Measurements from ENCODE around the gene MIXL1. TPM values are rescaled to one million over a fixed set of nuclear protein-coding genes. Genes with fewer than 3 reads are reported as not detected.
"Not testable (repeated sequence)": the region's sequence is repeated elsewhere in the genome, so short reads cannot be mapped to it uniquely, and the experiment has no call there.

The MIXL1 gene
- total RNA-seq, 2 experiments from 2014 or later, result not detected

GRCh38 chr1:226252841-226253240 lies 29.4 kb downstream of the MIXL1 start:
- DNase-seq; H3K9me3 Mint-ChIP-seq (ENCODE audit: insufficient read depth); H3K27ac Mint-ChIP-seq; POLR2A ChIA-PET; CTCF ChIA-PET; ATAC-seq; H3K4me3 Mint-ChIP-seq; H3K4me1 Mint-ChIP-seq (ENCODE audit: low read depth); H3K27me3 Mint-ChIP-seq (ENCODE audit: low read depth): not testable (repeated sequence)
- H3K36me3 Mint-ChIP-seq (ENCODE audit: low read depth), result peaks cover 15% of the 10 kb centered on the region

- Mint-ChIP-seq H3K27ac (no peak overlapping the region), H3K27me3 (ENCODE audit: low read depth) (no peaks in the 10 kb centered on the region), H3K4me3 (no peak overlapping the region), H3K4me1 (ENCODE audit: low read depth) (no peaks in the 10 kb centered on the region), H3K9me3 (ENCODE audit: insufficient read depth) (no peaks in the 10 kb centered on the region), H3K36me3 (ENCODE audit: low read depth) (peaks cover 15% of the 10 kb centered on the region)
- no peak for DNase-seq
- CTCF ChIA-PET, result no interaction called here
- POLR2A ChIA-PET, result no interaction called here
- ATAC-seq, result no peak
Measured at GRCh38 chr1:226253933-226254332, 30.5 kb downstream of the MIXL1 start.

GRCh38 chr1:226255380-226255779 lies 31.9 kb downstream of the MIXL1 start:
- ChIA-PET POLR2A (no interaction called here), CTCF (interaction anchor here (0.7 kb wide), 1 partner anchor 1910 kb away, joined by 3 read pairs; no protein-coding TSS in a partner anchor)
- peaks cover 14% of the 10 kb centered on the region for H3K9me3 Mint-ChIP-seq (ENCODE audit: insufficient read depth)
- no peak overlapping the region for H3K27ac Mint-ChIP-seq
- H3K36me3 Mint-ChIP-seq (ENCODE audit: low read depth), result peaks cover 24% of the 10 kb centered on the region
- no peak for ATAC-seq
- H3K27me3 Mint-ChIP-seq (ENCODE audit: low read depth), result no peaks in the 10 kb centered on the region
- no peak for DNase-seq
- H3K4me3 Mint-ChIP-seq, result no peak overlapping the region
- H3K4me1 Mint-ChIP-seq (ENCODE audit: low read depth), result no peaks in the 10 kb centered on the region

GRCh38 chr1:226261818-226262217 lies 38.4 kb downstream of the MIXL1 start:
- Mint-ChIP-seq H3K27ac (no peak overlapping the region), H3K36me3 (ENCODE audit: low read depth) (peaks cover 55% of the 10 kb centered on the region), H3K27me3 (ENCODE audit: low read depth) (no peaks in the 10 kb centered on the region), H3K9me3 (ENCODE audit: insufficient read depth) (peaks cover 23% of the 10 kb centered on the region), H3K4me1 (ENCODE audit: low read depth) (no peaks in the 10 kb centered on the region), H3K4me3 (no peak overlapping the region)
- ChIA-PET POLR2A (no interaction called here), CTCF (no interaction called here)
- ATAC-seq (no peak), DNase-seq (no peak)

GRCh38 chr1:226268421-226269124 lies 45.1 kb downstream of the MIXL1 start:
- no peaks in the 10 kb centered on the region for H3K27me3 Mint-ChIP-seq (ENCODE audit: low read depth)
- no peak for ATAC-seq
- H3K9me3 Mint-ChIP-seq (ENCODE audit: insufficient read depth), result no peaks in the 10 kb centered on the region
- H3K4me3 Mint-ChIP-seq, result no peak overlapping the region
- POLR2A ChIA-PET, result no interaction called here
- no peak for DNase-seq
- peaks cover 25% of the 10 kb centered on the region for H3K36me3 Mint-ChIP-seq (ENCODE audit: low read depth)
- CTCF ChIA-PET, result no interaction called here
- no peaks in the 10 kb centered on the region for H3K4me1 Mint-ChIP-seq (ENCODE audit: low read depth)
- no peak overlapping the region for H3K27ac Mint-ChIP-seq

GRCh38 chr1:226272233-226272902 lies 48.9 kb downstream of the MIXL1 start:
- DNase-seq; ATAC-seq; H3K4me3 Mint-ChIP-seq; POLR2A ChIA-PET; H3K4me1 Mint-ChIP-seq (ENCODE audit: low read depth); H3K27me3 Mint-ChIP-seq (ENCODE audit: low read depth); H3K27ac Mint-ChIP-seq; H3K9me3 Mint-ChIP-seq (ENCODE audit: insufficient read depth): not testable (repeated sequence)
- H3K36me3 Mint-ChIP-seq (ENCODE audit: low read depth), result peaks cover 23% of the 10 kb centered on the region
- CTCF ChIA-PET, result interaction anchor here (0.8 to 0.9 kb wide), 2 partner anchors 61 to 147 kb away, joined by 3 read pairs; no protein-coding TSS in a partner anchor

- no peak overlapping the region for H3K4me3 Mint-ChIP-seq
- H3K27ac Mint-ChIP-seq, result no peak overlapping the region
- ATAC-seq, result no peak
- H3K4me1 Mint-ChIP-seq (ENCODE audit: low read depth), result no peaks in the 10 kb centered on the region
- H3K36me3 Mint-ChIP-seq (ENCODE audit: low read depth), result peaks cover 13% of the 10 kb centered on the region
- no peaks in the 10 kb centered on the region for H3K9me3 Mint-ChIP-seq (ENCODE audit: insufficient read depth)
- POLR2A ChIA-PET, result no interaction called here
- CTCF ChIA-PET, result interaction anchor here (0.9 kb wide), 1 partner anchor 35 kb away, joined by 3 read pairs; the partner anchor contains the start of gene LIN9
- H3K27me3 Mint-ChIP-seq (ENCODE audit: low read depth), result no peaks in the 10 kb centered on the region
- DNase-seq, result no peak
Measured at GRCh38 chr1:226274138-226274537, 50.7 kb downstream of the MIXL1 start.

- POLR2A ChIA-PET, result no interaction called here
- no peak for ATAC-seq
- Mint-ChIP-seq H3K4me3 (no peak overlapping the region), H3K27me3 (ENCODE audit: low read depth) (no peaks in the 10 kb centered on the region), H3K4me1 (ENCODE audit: low read depth) (no peaks in the 10 kb centered on the region), H3K36me3 (ENCODE audit: low read depth) (peaks cover 18% of the 10 kb centered on the region), H3K9me3 (ENCODE audit: insufficient read depth) (no peaks in the 10 kb centered on the region), H3K27ac (no peak overlapping the region)
- no peak for DNase-seq
- CTCF ChIA-PET, result interaction anchor here (1.0 kb wide), 1 partner anchor 151 kb away, joined by 3 read pairs; no protein-coding TSS in a partner anchor
Measured at GRCh38 chr1:226276077-226276682, 52.7 kb downstream of the MIXL1 start.

Other genes with a start within 250 kb of the MIXL1 start
- 10 to 100 TPM; 15.4 to 16.9 TPM for gene SDE2, start 224.3 kb upstream of the MIXL1 start, total RNA-seq
- gene H3-3A, start 160.9 kb upstream of the MIXL1 start, total RNA-seq, result 100 to 1,000 TPM; 526 to 541 TPM
- gene ACBD3, start 36.9 kb upstream of the MIXL1 start, total RNA-seq, result 10 to 100 TPM; 19.9 to 20.0 TPM
- 10 to 100 TPM; 13.3 to 14.9 TPM for gene LIN9, start 85.5 kb downstream of the MIXL1 start, total RNA-seq
- gene PARP1, start 184.4 kb downstream of the MIXL1 start, total RNA-seq, result 100 to 1,000 TPM; 139 to 145 TPM